Measurements from ENCODE around the gene ODF4. TPM values are rescaled to one million over a fixed set of nuclear protein-coding genes. Genes with fewer than 3 reads are reported as not detected.
A peak's percentile ranks its signal among the peaks of the same experiment; 100 is the strongest.

The ODF4 gene
- total RNA-seq, 2 experiments from 2014 or later = not detected

GRCh38 chr17:8314797-8315763 lies 24.6 kb upstream of the ODF4 start:
- DNase-seq (no peak), ATAC-seq (no peak)
- CTCF ChIA-PET = interaction anchor here (0.8 to 1.8 kb wide), 2 partner anchors 11 to 679 kb away, joined by 3 to 6 read pairs; no protein-coding TSS in a partner anchor
- Mint-ChIP-seq H3K4me3 (no peak overlapping the region), H3K4me1 (no peaks in the 10 kb centered on the region), H3K27me3 (peaks cover 18% of the 10 kb centered on the region), H3K27ac (no peak overlapping the region), H3K36me3 (no peaks in the 10 kb centered on the region), H3K9me3 (ENCODE audit: low read depth) (no peaks in the 10 kb centered on the region)

GRCh38 chr17:8315764-8316217 lies 23.8 kb upstream of the ODF4 start:
- ATAC-seq = no peak
- Mint-ChIP-seq H3K9me3 (ENCODE audit: low read depth) (no peaks in the 10 kb centered on the region), H3K27me3 (peaks cover 18% of the 10 kb centered on the region), H3K36me3 (no peaks in the 10 kb centered on the region), H3K27ac (no peak overlapping the region), H3K4me1 (no peaks in the 10 kb centered on the region), H3K4me3 (no peak overlapping the region)
- CTCF ChIA-PET = interaction anchor here (0.6 kb wide), 1 partner anchor 335 kb away, joined by 3 read pairs; no protein-coding TSS in a partner anchor
- DNase-seq = no peak

- H3K27me3 Mint-ChIP-seq = peaks cover 23% of the 10 kb centered on the region
- CTCF ChIA-PET = interaction anchor here (1.1 kb wide), 1 partner anchor 9 kb away, joined by 3 read pairs; no protein-coding TSS in a partner anchor
- H3K36me3 Mint-ChIP-seq = no peaks in the 10 kb centered on the region
- DNase-seq (no peak), ATAC-seq (no peak)
- no peaks in the 10 kb centered on the region for H3K4me1 Mint-ChIP-seq
- H3K4me3 Mint-ChIP-seq = no peak overlapping the region
- H3K27ac Mint-ChIP-seq = no peak overlapping the region
- H3K9me3 Mint-ChIP-seq (ENCODE audit: low read depth) = no peaks in the 10 kb centered on the region
Observed at GRCh38 chr17:8318010-8318935, 21.4 kb upstream of the ODF4 start.

GRCh38 chr17:8320262-8320661 lies 19.4 kb upstream of the ODF4 start:
- Mint-ChIP-seq H3K4me1 (no peaks in the 10 kb centered on the region), H3K4me3 (no peak overlapping the region), H3K9me3 (ENCODE audit: low read depth) (no peaks in the 10 kb centered on the region), H3K27ac (no peak overlapping the region), H3K36me3 (no peaks in the 10 kb centered on the region), H3K27me3 (peaks cover 20% of the 10 kb centered on the region)
- ATAC-seq (no peak), DNase-seq (no peak)
- CTCF ChIA-PET = interaction anchor here (0.6 kb wide), 1 partner anchor 856 kb away, joined by 3 read pairs; no protein-coding TSS in a partner anchor

GRCh38 chr17:8320990-8321389 lies 18.6 kb upstream of the ODF4 start:
- Mint-ChIP-seq H3K4me1 (peaks cover 2% of the 10 kb centered on the region), H3K27me3 (peaks cover 24% of the 10 kb centered on the region), H3K9me3 (ENCODE audit: low read depth) (no peaks in the 10 kb centered on the region), H3K36me3 (no peaks in the 10 kb centered on the region), H3K27ac (no peak overlapping the region), H3K4me3 (no peak overlapping the region)
- CTCF ChIA-PET = no interaction called here
- no peak for ATAC-seq
- no peak for DNase-seq

GRCh38 chr17:8322061-8322460 lies 17.6 kb upstream of the ODF4 start:
- Mint-ChIP-seq H3K36me3 (no peaks in the 10 kb centered on the region), H3K4me1 (peaks cover 11% of the 10 kb centered on the region), H3K27ac (no peak overlapping the region), H3K27me3 (peaks cover 29% of the 10 kb centered on the region), H3K4me3 (no peak overlapping the region), H3K9me3 (ENCODE audit: low read depth) (no peaks in the 10 kb centered on the region)
- CTCF ChIA-PET = interaction anchor here (0.8 kb wide), 1 partner anchor 16 kb away, joined by 3 read pairs; no protein-coding TSS in a partner anchor
- ATAC-seq = no peak
- DNase-seq = no peak

GRCh38 chr17:8324132-8324531 lies 15.5 kb upstream of the ODF4 start:
- H3K27ac Mint-ChIP-seq = no peak overlapping the region
- H3K4me3 Mint-ChIP-seq = no peak overlapping the region
- H3K27me3 Mint-ChIP-seq = peaks cover 43% of the 10 kb centered on the region
- ATAC-seq (no peak), DNase-seq (no peak)
- CTCF ChIA-PET = no interaction called here
- peaks cover 13% of the 10 kb centered on the region for H3K4me1 Mint-ChIP-seq
- no peaks in the 10 kb centered on the region for H3K36me3 Mint-ChIP-seq
- H3K9me3 Mint-ChIP-seq (ENCODE audit: low read depth) = no peaks in the 10 kb centered on the region

GRCh38 chr17:8324923-8325322 lies 14.7 kb upstream of the ODF4 start:
- ATAC-seq (no peak), DNase-seq (no peak)
- no peak overlapping the region for H3K27ac Mint-ChIP-seq
- no peaks in the 10 kb centered on the region for H3K9me3 Mint-ChIP-seq (ENCODE audit: low read depth)
- CTCF ChIA-PET = interaction anchor here (1.5 kb wide), 1 partner anchor 51 kb away, joined by 3 read pairs; the partner anchor contains the start of gene KRABD2
- peaks cover 13% of the 10 kb centered on the region for H3K4me1 Mint-ChIP-seq
- H3K27me3 Mint-ChIP-seq = peaks cover 43% of the 10 kb centered on the region
- no peaks in the 10 kb centered on the region for H3K36me3 Mint-ChIP-seq
- no peak overlapping the region for H3K4me3 Mint-ChIP-seq

- Mint-ChIP-seq H3K27me3 (peaks cover 40% of the 10 kb centered on the region), H3K4me1 (peaks cover 13% of the 10 kb centered on the region), H3K4me3 (peak overlapping the region; percentile 56), H3K36me3 (no peaks in the 10 kb centered on the region), H3K27ac (no peak overlapping the region), H3K9me3 (ENCODE audit: low read depth) (no peaks in the 10 kb centered on the region)
- DNase-seq = peak; percentile 47
- peak; percentile 70 for ATAC-seq
- CTCF ChIA-PET = interaction anchor here (0.6 to 2.8 kb wide), 9 partner anchors 9 to 931 kb away, joined by 3 to 12 read pairs (median 4); partner anchors contain the start of genes ALOXE3 and SLC25A35
Observed at GRCh38 chr17:8326511-8327302, 12.9 kb upstream of the ODF4 start.

GRCh38 chr17:8327303-8327649 lies 12.4 kb upstream of the ODF4 start:
- ATAC-seq = no peak
- Mint-ChIP-seq H3K27ac (no peak overlapping the region), H3K27me3 (peaks cover 40% of the 10 kb centered on the region), H3K9me3 (ENCODE audit: low read depth) (no peaks in the 10 kb centered on the region), H3K4me1 (peaks cover 13% of the 10 kb centered on the region), H3K4me3 (no peak overlapping the region), H3K36me3 (no peaks in the 10 kb centered on the region)
- CTCF ChIA-PET = interaction anchor here (1.0 to 2.8 kb wide), 7 partner anchors 9 to 267 kb away, joined by 3 to 12 read pairs (median 4); partner anchors contain the start of genes ALOXE3 and SLC25A35
- no peak for DNase-seq

- no peaks in the 10 kb centered on the region for H3K36me3 Mint-ChIP-seq
- no peak for DNase-seq
- H3K9me3 Mint-ChIP-seq (ENCODE audit: low read depth) = no peaks in the 10 kb centered on the region
- no peak for ATAC-seq
- peaks cover 3% of the 10 kb centered on the region for H3K4me1 Mint-ChIP-seq
- peaks cover 18% of the 10 kb centered on the region for H3K27me3 Mint-ChIP-seq
- no peak overlapping the region for H3K27ac Mint-ChIP-seq
- CTCF ChIA-PET = no interaction called here
- H3K4me3 Mint-ChIP-seq = no peak overlapping the region
Observed at GRCh38 chr17:8332128-8332527, 7.5 kb upstream of the ODF4 start.

- CTCF ChIA-PET = no interaction called here
- no peak overlapping the region for H3K4me3 Mint-ChIP-seq
- no peaks in the 10 kb centered on the region for H3K36me3 Mint-ChIP-seq
- peaks cover 3% of the 10 kb centered on the region for H3K4me1 Mint-ChIP-seq
- no peak for DNase-seq
- H3K27ac Mint-ChIP-seq = no peak overlapping the region
- peaks cover 12% of the 10 kb centered on the region for H3K27me3 Mint-ChIP-seq
- H3K9me3 Mint-ChIP-seq (ENCODE audit: low read depth) = no peaks in the 10 kb centered on the region
- ATAC-seq = no peak
Observed at GRCh38 chr17:8332688-8333087, 7.0 kb upstream of the ODF4 start.

Data from activated CD8-positive, alpha-beta memory T cell treated with anti-CD3 and anti-CD28 coated beads, Interleukin-2, amount 10 ng/mL, durations not matched to agents 7 days and 5 days (primary cell).